GM21528 (cell line): ENCODE measurements around the gene WFS1.
A peak's percentile ranks its signal among the peaks of the same experiment; 100 is the strongest.

Experiments
- ATAC-seq: cut with Tn5 transposase; IDR thresholded peaks from one replicate; pipeline ENCODE4 v1.9.1; 2021; ENCODE audit warnings: mild to moderate bottlenecking, moderate library complexity; ENCODE audit not compliant: unreplicated experiment, low FRiP score

Gene WFS1

GRCh38 chr4:6277935-6278800 is 8.5 kb downstream of the WFS1 start:
- ATAC-seq = peak; percentile 3

GRCh38 chr4:6278801-6279197 is 9.1 kb downstream of the WFS1 start:
- peak; percentile 96 for ATAC-seq

- no peak for ATAC-seq
Observed at GRCh38 chr4:6279582-6280289, 10.1 kb downstream of the WFS1 start.

- no peak for ATAC-seq
Observed at GRCh38 chr4:6280365-6280996, 10.8 kb downstream of the WFS1 start.

GRCh38 chr4:6281436-6282313 is 12.0 kb downstream of the WFS1 start:
- ATAC-seq = no peak

GRCh38 chr4:6282314-6282771 is 12.7 kb downstream of the WFS1 start:
- no peak for ATAC-seq

GRCh38 chr4:6283282-6283681 is 13.6 kb downstream of the WFS1 start:
- no peak for ATAC-seq

GRCh38 chr4:6287017-6287788 is 17.6 kb downstream of the WFS1 start:
- no peak for ATAC-seq

- no peak for ATAC-seq
Observed at GRCh38 chr4:6288342-6288741, 18.7 kb downstream of the WFS1 start.

GRCh38 chr4:6288871-6289270 is 19.2 kb downstream of the WFS1 start:
- ATAC-seq = no peak

GRCh38 chr4:6290256-6290655 is 20.6 kb downstream of the WFS1 start:
- no peak for ATAC-seq

GRCh38 chr4:6290769-6291547 is 21.3 kb downstream of the WFS1 start:
- no peak for ATAC-seq

- ATAC-seq = no peak
Observed at GRCh38 chr4:6291784-6292297, 22.2 kb downstream of the WFS1 start.

- ATAC-seq = no peak
Observed at GRCh38 chr4:6292376-6293096, 22.9 kb downstream of the WFS1 start.

- no peak for ATAC-seq
Observed at GRCh38 chr4:6293097-6293445, 23.4 kb downstream of the WFS1 start.

- no peak for ATAC-seq
Observed at GRCh38 chr4:6293661-6294060, 24.0 kb downstream of the WFS1 start.

- no peak for ATAC-seq
Observed at GRCh38 chr4:6294705-6295421, 25.2 kb downstream of the WFS1 start.
